GM12878 (cell line): ENCODE data around the gene ETV7.

ENCODE experiments used
- ASH2L ChIP-seq: fragments of 300-600, 200-600 bp; sonication (generic); IDR thresholded peaks from 2 replicates; pipeline ENCODE4 v1.6.1; 2017; ENCODE audit warnings: low read depth, mild to moderate bottlenecking, borderline replicate concordance
- ATF7 ChIP-seq: fragments of 450-650 bp; IDR thresholded peaks from 2 replicates; pipeline ENCODE4 v1.6.1; 2016; ENCODE audit warnings: low read depth, mild to moderate bottlenecking
- EZH2 ChIP-seq: IDR thresholded peaks from 2 replicates; pipeline ENCODE4 v1.6.1; 2012; ENCODE audit warnings: low read depth, mild to moderate bottlenecking, control low read depth, inconsistent platforms, low read length, borderline replicate concordance; ENCODE audit not compliant: control insufficient read depth
- FOXM1 ChIP-seq: IDR thresholded peaks from 2 replicates; pipeline ENCODE4 v1.6.1; 2012; ENCODE audit warnings: low read depth, mild to moderate bottlenecking, inconsistent platforms, low read length, moderate library complexity
- NFIC ChIP-seq: IDR thresholded peaks from 2 replicates; pipeline ENCODE4 v1.6.1; 2012; ENCODE audit warnings: low read depth, mild to moderate bottlenecking, inconsistent platforms, low read length, moderate library complexity
- POLR2A ChIP-seq: IDR thresholded peaks from 2 replicates; pipeline ENCODE4 v1.6.1; 2011; ENCODE audit warnings: low read depth, mild to moderate bottlenecking, low read length
- RFX5 ChIP-seq: IDR thresholded peaks from 2 replicates; pipeline ENCODE4 v1.6.1; 2011; ENCODE audit warnings: low read depth, low read length, improper control_type of control experiment
- SKIL ChIP-seq: fragments of 450-650 bp; IDR thresholded peaks from 2 replicates; pipeline ENCODE4 v1.6.1; 2017; ENCODE audit warnings: mild to moderate bottlenecking, low read depth, inconsistent platforms; ENCODE audit not compliant: poor library complexity, severe bottlenecking
- SP1 ChIP-seq: IDR thresholded peaks from one replicate; pipeline ENCODE4 v1.6.1; 2011; ENCODE audit warnings: low read depth, low read length
- WRNIP1 ChIP-seq: IDR thresholded peaks from 2 replicates; pipeline ENCODE4 v1.6.1; 2011; ENCODE audit warnings: low read depth, low read length, improper control_type of control experiment, borderline replicate concordance
- YY1 ChIP-seq: IDR thresholded peaks from 2 replicates; pipeline ENCODE4 v1.6.1; 2011; ENCODE audit warnings: low read depth, mild to moderate bottlenecking, low read length
- ZZZ3 ChIP-seq: IDR thresholded peaks from 2 replicates; pipeline ENCODE4 v1.6.1; 2011; ENCODE audit warnings: low read depth; ENCODE audit not compliant: control insufficient read depth, insufficient read length
- TF ChIP-seq, protein P1 (sequence below), 3 experiments: IDR thresholded peaks in 2 of 3; conservative IDR thresholded peaks in 1 of 3; 2 replicates each; pipeline ENCODE4 v1.5.1; 2011; ENCODE audit warnings: low read depth in 3 of 3, low read length in 3 of 3, mild to moderate bottlenecking in 3 of 3, control low read depth in 2 of 3, moderate library complexity in 2 of 3, inconsistent platforms in 1 of 3, mixed read lengths in 1 of 3; ENCODE audit not compliant: control insufficient read depth in 2 of 3, insufficient read depth in 1 of 3; ENCODE audit errors: extremely low read depth in 1 of 3

GRCh38 chr6:36374972-36375371 is 12.5 kb downstream of the ETV7 start:
- TF ChIP-seq YY1 (no peak), ATF7 (no peak), RFX5 (no peak), POLR2A (no peak), FOXM1 (no peak), WRNIP1 (no peak), EZH2 (no peak), ZZZ3 (no peak), SKIL (no peak), NFIC (no peak), ASH2L (no peak), SP1 (no peak)
- TF ChIP-seq, protein P1, sequence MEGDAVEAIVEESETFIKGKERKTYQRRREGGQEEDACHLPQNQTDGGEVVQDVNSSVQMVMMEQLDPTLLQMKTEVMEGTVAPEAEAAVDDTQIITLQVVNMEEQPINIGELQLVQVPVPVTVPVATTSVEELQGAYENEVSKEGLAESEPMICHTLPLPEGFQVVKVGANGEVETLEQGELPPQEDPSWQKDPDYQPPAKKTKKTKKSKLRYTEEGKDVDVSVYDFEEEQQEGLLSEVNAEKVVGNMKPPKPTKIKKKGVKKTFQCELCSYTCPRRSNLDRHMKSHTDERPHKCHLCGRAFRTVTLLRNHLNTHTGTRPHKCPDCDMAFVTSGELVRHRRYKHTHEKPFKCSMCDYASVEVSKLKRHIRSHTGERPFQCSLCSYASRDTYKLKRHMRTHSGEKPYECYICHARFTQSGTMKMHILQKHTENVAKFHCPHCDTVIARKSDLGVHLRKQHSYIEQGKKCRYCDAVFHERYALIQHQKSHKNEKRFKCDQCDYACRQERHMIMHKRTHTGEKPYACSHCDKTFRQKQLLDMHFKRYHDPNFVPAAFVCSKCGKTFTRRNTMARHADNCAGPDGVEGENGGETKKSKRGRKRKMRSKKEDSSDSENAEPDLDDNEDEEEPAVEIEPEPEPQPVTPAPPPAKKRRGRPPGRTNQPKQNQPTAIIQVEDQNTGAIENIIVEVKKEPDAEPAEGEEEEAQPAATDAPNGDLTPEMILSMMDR (IDR thresholded peaks at IDR 0.05 in 2 of 3, conservative IDR thresholded peaks at IDR 0.05 in 1 of 3; ENCODE audit: control insufficient read depth in 2 of 3, extremely low read depth in 1 of 3, insufficient read depth in 1 of 3, low read depth in 3 of 3, low read length in 3 of 3): no peak
